GM12872 (cell line): ENCODE results near the gene PDLIM4.

ENCODE experiments used
- CTCF ChIP-seq: IDR thresholded peaks from 3 replicates; pipeline ENCODE4 v1.5.1; 2011; ENCODE audit warnings: low read depth, mild to moderate bottlenecking, low read length, moderate library complexity; ENCODE audit not compliant: insufficient read depth

Gene PDLIM4

GRCh38 chr5:132222649-132223038 lies 34.9 kb upstream of the PDLIM4 start:
- no peak for TF ChIP-seq CTCF

- no peak for TF ChIP-seq CTCF
Measured at GRCh38 chr5:132223861-132224260, 33.6 kb upstream of the PDLIM4 start.

GRCh38 chr5:132224716-132225115 lies 32.8 kb upstream of the PDLIM4 start:
- no peak for TF ChIP-seq CTCF

- TF ChIP-seq CTCF: no peak
Measured at GRCh38 chr5:132225165-132226032, 32.1 kb upstream of the PDLIM4 start.

- TF ChIP-seq CTCF: no peak
Measured at GRCh38 chr5:132226516-132227234, 30.8 kb upstream of the PDLIM4 start.

- TF ChIP-seq CTCF: no peak
Measured at GRCh38 chr5:132227235-132227484, 30.3 kb upstream of the PDLIM4 start.

- no peak for TF ChIP-seq CTCF
Measured at GRCh38 chr5:132227485-132228240, 29.8 kb upstream of the PDLIM4 start, which contains the start of gene P4HA2. TSS of gene P4HA2 (minus strand) at chr5:132227853. CDS start at chr5:132218626, 9,227 bp downstream.
